ENCODE measurements around the gene NAA80.

NAA80 gene

DNA sequence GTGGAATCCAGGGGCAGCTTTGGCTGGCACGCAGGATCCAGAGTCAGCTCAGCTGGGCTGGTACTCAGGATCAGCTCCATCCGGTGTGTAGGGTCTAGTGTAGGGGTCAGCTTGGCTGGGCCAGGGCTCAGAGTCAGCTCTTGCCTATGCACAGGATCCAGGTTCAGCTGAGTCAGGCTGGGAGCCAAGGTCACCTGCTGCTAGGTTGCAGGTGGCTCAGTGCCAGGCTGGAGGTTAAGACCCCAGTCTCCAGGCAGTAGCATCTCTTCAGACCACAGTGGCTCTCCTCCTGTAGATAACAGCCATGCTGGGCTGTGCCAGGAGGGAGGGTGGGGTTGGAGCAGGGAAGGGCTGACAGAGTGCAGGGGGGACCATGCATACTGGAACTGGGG lies 1.8 kb downstream of the NAA80 start:
- TF ChIP-seq, protein P1, sequence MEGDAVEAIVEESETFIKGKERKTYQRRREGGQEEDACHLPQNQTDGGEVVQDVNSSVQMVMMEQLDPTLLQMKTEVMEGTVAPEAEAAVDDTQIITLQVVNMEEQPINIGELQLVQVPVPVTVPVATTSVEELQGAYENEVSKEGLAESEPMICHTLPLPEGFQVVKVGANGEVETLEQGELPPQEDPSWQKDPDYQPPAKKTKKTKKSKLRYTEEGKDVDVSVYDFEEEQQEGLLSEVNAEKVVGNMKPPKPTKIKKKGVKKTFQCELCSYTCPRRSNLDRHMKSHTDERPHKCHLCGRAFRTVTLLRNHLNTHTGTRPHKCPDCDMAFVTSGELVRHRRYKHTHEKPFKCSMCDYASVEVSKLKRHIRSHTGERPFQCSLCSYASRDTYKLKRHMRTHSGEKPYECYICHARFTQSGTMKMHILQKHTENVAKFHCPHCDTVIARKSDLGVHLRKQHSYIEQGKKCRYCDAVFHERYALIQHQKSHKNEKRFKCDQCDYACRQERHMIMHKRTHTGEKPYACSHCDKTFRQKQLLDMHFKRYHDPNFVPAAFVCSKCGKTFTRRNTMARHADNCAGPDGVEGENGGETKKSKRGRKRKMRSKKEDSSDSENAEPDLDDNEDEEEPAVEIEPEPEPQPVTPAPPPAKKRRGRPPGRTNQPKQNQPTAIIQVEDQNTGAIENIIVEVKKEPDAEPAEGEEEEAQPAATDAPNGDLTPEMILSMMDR (IDR thresholded peaks at IDR 0.05; ENCODE audit: extremely low read depth, missing control alignments), result no peak
- DNase-seq (ENCODE audit: low spot score), result no peak

GRCh38 chr3:50296721-50297383 lies 2.4 kb downstream of the NAA80 start:
- TF ChIP-seq, protein P1 (IDR thresholded peaks at IDR 0.05; ENCODE audit: extremely low read depth, missing control alignments), result no peak
- DNase-seq (ENCODE audit: low spot score), result no peak

- no peak for DNase-seq (ENCODE audit: low spot score)
- TF ChIP-seq, protein P1 (IDR thresholded peaks at IDR 0.05; ENCODE audit: extremely low read depth, missing control alignments), result no peak
These were observed 3.4 kb downstream of the NAA80 start for GRCh38 chr3:50295553-50296431.

DNA sequence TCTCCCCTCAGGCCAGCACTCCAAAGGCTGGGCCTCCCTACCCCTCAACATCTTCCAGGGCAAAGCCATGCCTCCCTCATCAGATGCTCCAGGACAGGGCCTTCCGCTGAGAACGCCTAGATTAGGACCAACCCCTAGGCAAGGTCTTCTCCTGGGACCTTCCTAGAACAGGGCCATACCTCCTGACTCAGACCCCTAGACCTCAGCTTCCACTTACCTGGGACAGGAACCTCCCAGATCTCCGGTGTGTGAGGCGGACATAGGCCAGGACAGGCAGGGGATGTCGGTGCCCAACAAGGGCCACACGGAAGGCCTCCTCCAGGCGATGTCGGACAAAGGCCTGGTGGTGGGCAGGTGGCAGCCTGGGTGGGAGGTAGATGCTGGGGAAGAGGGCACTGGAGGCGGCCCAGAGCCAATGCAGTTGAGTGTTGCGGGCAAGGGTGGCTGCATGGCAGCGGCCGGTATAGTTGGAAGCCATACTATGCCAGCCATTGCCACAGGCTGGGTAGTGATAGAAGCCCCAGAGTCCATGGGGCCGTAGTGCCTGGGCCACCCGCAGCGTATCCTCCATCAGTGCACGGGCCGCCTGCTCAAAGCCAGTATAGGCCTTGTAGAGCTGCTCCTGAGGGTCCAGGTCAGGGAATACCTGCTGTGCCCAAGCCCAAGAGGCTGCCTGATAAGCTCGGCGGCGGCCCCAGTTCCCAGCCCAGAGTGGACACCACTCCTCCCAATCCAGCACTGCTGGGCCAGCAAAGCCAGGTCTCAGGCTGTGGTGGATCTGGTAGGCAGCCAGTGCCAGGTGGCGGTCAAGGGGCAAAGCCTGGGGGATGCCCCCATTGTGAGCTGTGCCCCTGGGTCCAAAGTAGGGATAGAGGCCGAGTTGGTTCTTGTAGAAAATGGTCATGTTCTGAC lies 4.5 kb downstream of the NAA80 start:
- TF ChIP-seq, protein P1 (IDR thresholded peaks at IDR 0.05; ENCODE audit: extremely low read depth, missing control alignments), result no peak
- no peak for DNase-seq (ENCODE audit: low spot score)

DNA sequence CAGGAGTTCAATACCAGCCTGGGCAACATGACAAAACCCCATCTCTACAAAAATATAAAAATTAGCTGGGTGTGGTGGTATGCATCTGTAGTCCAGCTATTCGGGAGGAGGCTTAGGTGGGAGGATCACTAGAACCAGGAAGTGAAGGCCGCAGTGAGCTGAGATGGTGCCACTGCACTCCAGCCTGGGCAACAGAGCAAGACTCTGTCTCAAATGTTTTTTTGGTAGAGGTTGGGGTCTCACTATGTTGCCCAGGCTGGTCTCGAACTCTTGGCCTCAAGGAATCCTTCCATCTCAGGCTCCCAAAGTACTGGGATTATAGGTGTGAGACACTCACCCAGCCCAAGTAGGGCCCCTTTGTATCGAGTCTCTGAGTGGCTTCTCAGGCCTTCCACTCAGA lies 5.1 kb downstream of the NAA80 start:
- no peak for DNase-seq (ENCODE audit: low spot score)
- TF ChIP-seq, protein P1 (IDR thresholded peaks at IDR 0.05; ENCODE audit: extremely low read depth, missing control alignments), result no peak

DNA sequence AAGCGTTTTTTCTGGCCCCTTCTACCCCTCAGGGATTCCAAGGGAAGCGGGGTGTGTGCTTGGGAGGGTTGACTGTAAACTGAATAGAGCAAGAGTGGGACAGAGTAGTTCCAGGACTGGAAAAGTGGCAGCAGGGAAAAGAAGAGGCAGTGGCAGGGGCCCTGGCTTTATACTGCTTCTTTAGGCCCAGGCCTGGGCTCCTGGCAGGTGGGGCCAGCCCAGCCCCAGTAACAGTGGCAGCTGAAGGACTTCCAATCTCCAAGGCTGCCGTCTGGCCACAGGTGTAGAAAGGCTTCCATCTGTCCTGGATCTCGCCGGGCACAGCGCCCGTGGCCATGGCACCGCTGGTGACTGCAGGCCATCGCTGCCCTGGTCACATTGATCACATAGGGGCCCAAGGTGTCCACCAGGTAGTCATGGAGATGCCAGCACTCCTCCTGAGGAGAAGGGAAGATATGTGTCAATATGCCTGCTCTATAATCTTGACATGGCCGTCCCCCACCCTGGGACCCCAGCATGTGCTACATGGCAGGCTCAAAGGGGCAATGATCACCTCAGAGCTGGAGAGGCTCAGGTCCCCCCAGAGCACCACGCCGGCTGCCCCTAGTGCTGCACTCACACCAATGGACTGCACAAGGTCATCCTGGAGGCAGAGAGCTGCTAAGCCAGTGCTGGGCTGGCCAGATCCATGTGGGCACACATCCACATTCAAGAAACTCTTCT lies 6.0 kb downstream of the NAA80 start:
- DNase-seq (ENCODE audit: low spot score), result no peak
- TF ChIP-seq, protein P1 (IDR thresholded peaks at IDR 0.05; ENCODE audit: extremely low read depth, missing control alignments), result no peak
